ENCODE data around the gene PRKG1. TPM values are rescaled to one million over a fixed set of nuclear protein-coding genes. Genes with fewer than 3 reads are reported as not detected.

PRKG1 gene
- total RNA-seq, 1 donor from 2014 or later, result not detected

GRCh38 chr10:51487576-51487975, 413.3 kb downstream of the PRKG1 start:
- intact Hi-C loops (cut with micrococcal nuclease), result no loop called here

GRCh38 chr10:51488766-51489408, 414.6 kb downstream of the PRKG1 start:
- intact Hi-C loops (cut with micrococcal nuclease), result no loop called here

- intact Hi-C loops (cut with micrococcal nuclease), result no loop called here
Observed at GRCh38 chr10:51498424-51498823, 424.1 kb downstream of the PRKG1 start.

- intact Hi-C loops (cut with micrococcal nuclease), result no loop called here
Observed at GRCh38 chr10:51501396-51501795, 427.1 kb downstream of the PRKG1 start.

GRCh38 chr10:51502124-51502523, 427.8 kb downstream of the PRKG1 start:
- intact Hi-C loops (cut with micrococcal nuclease), result no loop called here

GRCh38 chr10:51503378-51503777, 429.1 kb downstream of the PRKG1 start:
- intact Hi-C loops (cut with micrococcal nuclease), result no loop called here

GRCh38 chr10:51507476-51507875, 433.2 kb downstream of the PRKG1 start:
- intact Hi-C loops (cut with micrococcal nuclease), result no loop called here

- intact Hi-C loops (cut with micrococcal nuclease), result no loop called here
Observed at GRCh38 chr10:51508156-51508555, 433.9 kb downstream of the PRKG1 start.

GRCh38 chr10:51510231-51510630, 435.9 kb downstream of the PRKG1 start:
- intact Hi-C loops (cut with micrococcal nuclease), result no loop called here

GRCh38 chr10:51521605-51522004, 447.3 kb downstream of the PRKG1 start:
- intact Hi-C loops (cut with micrococcal nuclease), result no loop called here

GRCh38 chr10:51522858-51523257, 448.6 kb downstream of the PRKG1 start:
- intact Hi-C loops (cut with micrococcal nuclease), result no loop called here

GRCh38 chr10:51523440-51523839, 449.2 kb downstream of the PRKG1 start:
- intact Hi-C loops (cut with micrococcal nuclease), result no loop called here

- intact Hi-C loops (cut with micrococcal nuclease), result no loop called here
Observed at GRCh38 chr10:51524041-51524440, 449.8 kb downstream of the PRKG1 start.

GRCh38 chr10:51527522-51528219, 453.4 kb downstream of the PRKG1 start:
- intact Hi-C loops (cut with micrococcal nuclease), result no loop called here

- intact Hi-C loops (cut with micrococcal nuclease), result no loop called here
Observed at GRCh38 chr10:51528527-51528926, 454.2 kb downstream of the PRKG1 start.

- intact Hi-C loops (cut with micrococcal nuclease), result no loop called here
Observed at GRCh38 chr10:51530541-51530940, 456.3 kb downstream of the PRKG1 start.

GRCh38 chr10:51532044-51532443, 457.8 kb downstream of the PRKG1 start:
- intact Hi-C loops (cut with micrococcal nuclease), result no loop called here

- intact Hi-C loops (cut with micrococcal nuclease), result no loop called here
Observed at GRCh38 chr10:51542853-51543252, 468.6 kb downstream of the PRKG1 start.

- intact Hi-C loops (cut with micrococcal nuclease), result no loop called here
Observed at GRCh38 chr10:51544933-51545332, 470.6 kb downstream of the PRKG1 start.

GRCh38 chr10:51547941-51548340, 473.7 kb downstream of the PRKG1 start:
- intact Hi-C loops (cut with micrococcal nuclease), result no loop called here

- intact Hi-C loops (cut with micrococcal nuclease), result loop anchor here (10.0 kb wide), 1 partner anchor 452 kb away; no protein-coding TSS in a partner anchor
Observed at GRCh38 chr10:51552879-51553278, 478.6 kb downstream of the PRKG1 start.

GRCh38 chr10:51564896-51565510, 490.7 kb downstream of the PRKG1 start:
- intact Hi-C loops (cut with micrococcal nuclease), result no loop called here

- intact Hi-C loops (cut with micrococcal nuclease), result no loop called here
Observed at GRCh38 chr10:51567271-51567670, 493.0 kb downstream of the PRKG1 start.
